ENCODE results near the gene DCAF17.
"Not testable (repeated sequence)": the region's sequence is repeated elsewhere in the genome, so short reads cannot be mapped to it uniquely, and the experiment has no call there.

The DCAF17 gene

DNA sequence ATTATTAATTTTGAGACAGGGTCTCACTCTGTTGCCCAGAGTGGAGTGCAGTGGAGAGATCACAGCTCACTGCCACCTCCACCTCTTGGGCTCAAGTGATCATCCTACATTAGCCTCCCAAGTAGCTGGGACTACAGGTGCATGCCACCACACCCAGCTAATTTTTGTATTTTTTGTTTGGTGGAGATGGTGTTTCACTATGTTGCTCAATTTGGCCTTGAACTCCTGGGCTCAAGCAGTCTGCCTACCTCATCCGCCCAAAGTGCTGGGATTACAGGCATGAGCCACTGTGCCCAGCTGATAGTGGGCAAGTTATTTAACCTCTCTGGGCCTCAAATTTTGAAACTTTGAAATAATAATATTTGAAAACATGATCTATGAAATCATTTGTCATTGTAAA lies 26.5 kb downstream of the DCAF17 start:
- no peak for DNase-seq

DNA sequence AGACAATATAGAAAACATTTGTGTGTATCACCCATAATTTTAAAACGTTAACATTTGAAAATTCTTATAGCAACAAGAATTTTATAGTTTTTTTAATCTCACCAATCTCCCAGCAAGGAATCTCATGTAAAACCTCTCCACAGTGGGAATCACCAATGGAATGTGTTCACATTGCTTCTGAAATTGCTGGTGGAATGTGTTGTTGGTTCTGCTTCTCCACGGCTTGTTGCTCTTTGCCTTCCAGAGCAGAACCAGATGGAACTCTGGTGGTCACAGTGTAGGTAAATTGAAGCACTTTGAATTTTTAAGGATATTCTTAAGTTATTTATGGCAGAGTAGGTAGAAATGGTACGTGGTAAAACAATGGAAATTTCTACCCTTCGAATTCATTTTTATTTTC lies 35.1 kb downstream of the DCAF17 start:
- DNase-seq, result no peak

GRCh38 chr2:171470129-171470528 lies 36.1 kb downstream of the DCAF17 start:
- DNase-seq, result no peak

GRCh38 chr2:171475979-171476378 lies 42.0 kb downstream of the DCAF17 start:
- no peak for DNase-seq

DNA sequence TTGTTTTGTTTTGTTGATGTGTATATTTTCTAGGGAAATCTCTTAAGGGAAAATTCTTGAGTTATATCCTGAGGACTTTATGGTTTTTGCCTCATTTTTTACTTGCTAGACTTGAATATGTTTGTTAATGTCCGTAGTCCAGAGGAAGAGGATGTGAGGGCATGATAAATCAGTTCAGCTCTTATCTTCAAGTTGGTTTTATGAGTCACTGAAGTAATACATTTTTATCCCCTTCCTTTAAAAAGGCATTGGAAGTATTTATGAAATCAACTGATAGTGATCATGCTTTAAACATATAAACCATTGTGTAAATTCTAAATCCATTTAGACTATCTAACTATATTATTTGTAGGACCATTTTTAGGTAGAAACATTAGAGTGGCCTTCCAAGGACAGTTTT lies 44.3 kb downstream of the DCAF17 start:
- no peak for DNase-seq

DNA sequence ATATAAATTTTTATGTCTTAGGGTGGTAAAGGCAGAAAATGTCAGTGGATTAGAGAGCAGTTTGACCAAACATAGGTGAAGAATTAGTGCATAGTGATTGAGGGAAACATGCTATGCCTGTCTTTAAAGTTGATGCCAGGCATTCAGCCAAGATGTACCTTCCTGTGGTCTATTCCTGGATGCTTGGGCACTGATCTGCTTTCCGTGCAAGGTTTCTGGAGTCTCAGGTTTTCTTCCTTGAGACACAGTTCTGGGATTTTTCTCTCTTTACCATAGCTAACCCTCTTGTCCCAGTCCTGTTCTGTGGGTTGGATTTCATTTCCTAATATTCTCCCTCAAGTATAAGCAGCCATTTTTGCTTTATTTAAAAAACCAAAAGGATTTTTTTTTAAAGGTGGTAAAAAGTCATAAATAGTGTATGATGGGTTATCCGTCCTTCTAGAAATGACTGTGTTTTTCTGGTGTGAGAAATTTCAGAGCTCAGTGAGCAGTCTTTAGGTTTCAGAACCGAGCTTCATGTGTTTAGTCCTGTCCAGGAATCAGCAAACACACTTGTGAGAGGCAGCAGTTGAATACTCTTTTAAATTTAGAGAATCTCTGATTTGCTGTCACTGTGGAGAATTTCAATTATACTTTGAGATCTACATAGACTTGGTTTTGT lies 45.3 kb downstream of the DCAF17 start:
- DNase-seq, result no peak

DNA sequence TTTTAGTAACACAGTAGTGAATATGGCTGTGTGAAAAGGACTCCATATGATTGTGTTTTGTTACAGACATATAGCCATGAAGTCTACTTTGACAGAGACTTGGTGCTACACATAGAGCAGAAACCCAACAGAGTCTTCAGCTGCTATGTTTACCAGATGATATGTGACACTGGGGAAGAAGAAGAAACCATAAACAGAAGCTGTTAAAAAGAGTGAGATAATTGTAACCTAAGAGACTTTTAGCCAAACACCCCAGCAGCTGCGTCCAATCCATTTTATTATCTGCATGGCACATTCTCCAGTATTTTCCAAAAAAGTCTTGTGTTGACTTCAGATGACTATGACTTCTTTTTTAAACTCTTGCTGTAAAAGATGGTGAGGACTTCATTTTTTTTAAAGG lies 46.9 kb downstream of the DCAF17 start:
- no peak for DNase-seq

DNA sequence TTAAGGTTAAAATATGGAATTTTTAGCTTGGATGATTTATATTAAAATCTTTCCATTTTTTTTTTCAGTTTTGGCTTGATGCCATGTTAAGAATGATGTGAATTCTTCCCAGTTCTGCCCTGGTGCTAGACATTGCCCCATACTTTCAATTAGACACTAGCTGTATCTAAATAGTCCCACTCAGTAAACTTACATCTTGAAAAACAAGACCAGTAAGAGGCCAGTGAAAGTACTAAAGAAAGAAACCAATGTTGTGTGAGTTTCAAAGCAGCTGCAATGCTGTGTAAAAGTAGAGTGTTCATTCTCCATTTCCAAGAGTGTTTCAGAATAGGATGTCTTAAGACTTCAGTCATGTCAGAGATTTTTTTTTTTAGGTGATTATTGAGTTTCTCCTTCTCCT lies 48.3 kb downstream of the DCAF17 start:
- DNase-seq, result no peak

DNA sequence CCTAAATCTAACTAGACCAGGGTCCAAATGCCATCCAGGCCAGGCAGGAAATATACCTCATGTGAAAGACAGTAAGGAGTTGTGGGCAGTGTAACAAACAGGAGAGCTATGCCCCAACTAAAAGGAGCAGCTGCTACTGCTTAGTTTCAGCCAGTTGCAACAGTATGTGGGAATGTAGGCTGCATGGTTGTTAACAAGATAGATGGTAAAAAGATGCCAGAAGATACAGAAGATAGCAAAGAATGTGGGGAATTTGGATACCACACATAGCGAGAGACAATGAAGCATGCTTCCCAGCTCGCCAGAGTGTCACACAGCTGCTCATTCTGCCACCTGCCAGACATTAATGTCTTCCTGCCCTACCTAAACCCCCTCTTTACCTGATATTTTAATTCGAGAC lies 48.9 kb downstream of the DCAF17 start:
- no peak for DNase-seq

DNA sequence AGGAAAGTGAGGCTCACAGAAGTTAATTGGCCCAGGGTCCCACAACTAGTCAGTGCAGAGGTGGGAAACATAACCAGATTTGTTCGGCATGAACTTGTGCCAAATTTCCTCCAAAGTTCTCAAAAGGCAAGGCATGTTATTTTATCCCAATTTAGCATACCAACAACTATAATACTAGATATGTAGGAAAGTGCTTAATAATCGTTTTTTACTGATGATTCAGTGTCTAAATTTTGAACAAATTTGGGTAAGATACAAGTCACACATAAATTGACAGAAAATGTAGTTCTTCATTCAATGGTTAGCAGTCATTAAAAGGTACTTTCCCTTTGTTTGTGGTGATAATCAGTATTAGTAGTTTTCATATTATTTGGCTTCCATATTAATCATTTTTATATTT lies 49.8 kb downstream of the DCAF17 start:
- no peak for DNase-seq

GRCh38 chr2:171485116-171485515 lies 51.1 kb downstream of the DCAF17 start:
- DNase-seq, result no peak

- no peak for DNase-seq
Measured at GRCh38 chr2:171487201-171487600, 53.2 kb downstream of the DCAF17 start.

- DNase-seq, result no peak
Measured at GRCh38 chr2:171487803-171488259, 53.8 kb downstream of the DCAF17 start.

GRCh38 chr2:171490577-171490976 lies 56.6 kb downstream of the DCAF17 start:
- DNase-seq, result no peak

DNA sequence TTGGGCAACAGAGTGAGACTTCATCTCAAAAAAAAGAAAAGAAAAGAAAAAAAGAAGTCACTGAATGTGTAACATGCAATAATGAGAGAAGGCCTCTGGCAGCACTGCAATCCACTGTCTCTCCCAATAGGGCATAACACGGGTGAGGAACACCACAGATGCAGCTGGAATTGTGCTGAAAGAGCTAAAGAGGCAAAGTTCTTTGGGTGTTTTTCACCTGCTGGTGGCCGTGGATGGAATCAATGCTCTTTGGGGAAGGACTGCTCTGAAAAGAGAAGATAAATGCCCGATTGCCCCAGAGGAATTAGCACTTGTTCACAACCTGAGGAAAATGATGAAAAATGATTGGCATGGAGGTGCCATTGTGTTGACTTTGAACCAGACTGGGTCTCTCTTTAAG lies 57.3 kb downstream of the DCAF17 start:
- DNase-seq, result no peak

DNA sequence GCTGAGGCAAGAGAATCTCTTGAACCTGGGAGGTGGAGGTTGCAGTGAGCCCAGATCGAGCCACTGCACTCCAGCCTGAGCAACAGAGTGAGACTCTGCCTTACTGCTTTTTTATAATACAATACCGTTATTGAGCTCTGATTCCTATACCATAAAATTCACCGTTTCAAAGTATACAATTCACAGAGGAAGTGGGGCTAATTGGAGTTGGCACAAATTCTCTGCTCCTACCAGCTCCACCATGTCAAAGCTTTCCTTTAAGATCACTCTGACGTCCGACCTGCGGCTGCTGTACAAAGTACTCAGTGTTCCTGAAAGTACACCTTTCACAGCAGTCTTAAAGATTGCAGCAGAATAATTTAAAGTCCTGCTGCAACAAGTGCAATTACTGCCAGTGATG lies 58.6 kb downstream of the DCAF17 start:
- DNase-seq, result no peak

DNA sequence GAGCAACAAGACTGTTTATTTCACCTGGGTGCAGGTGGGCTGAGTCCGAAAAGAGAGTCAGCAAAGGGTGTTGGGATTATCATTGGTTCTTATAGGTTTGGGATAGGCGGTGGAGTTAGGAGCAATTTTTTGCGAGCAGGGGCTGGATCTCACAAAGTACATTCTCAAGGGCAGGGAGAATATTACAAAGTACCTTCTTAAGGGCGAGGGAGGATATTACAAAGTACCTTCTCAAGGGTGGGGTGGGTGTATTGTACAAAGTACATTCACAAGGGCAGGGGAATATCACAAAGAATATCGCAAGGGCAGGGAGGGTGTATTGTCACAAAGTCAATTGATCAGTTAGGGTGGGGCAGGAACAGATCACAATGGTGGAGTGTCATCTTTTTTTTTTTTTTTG lies 63.6 kb downstream of the DCAF17 start:
- DNase-seq, result not testable (repeated sequence)

- no peak for DNase-seq
Measured at GRCh38 chr2:171505374-171505773, 71.3 kb downstream of the DCAF17 start.

- DNase-seq, result no peak
Measured at GRCh38 chr2:171509945-171510731, 76.1 kb downstream of the DCAF17 start.

- no peak for DNase-seq
Measured at GRCh38 chr2:171512014-171512413, 78.0 kb downstream of the DCAF17 start.

GRCh38 chr2:171512683-171513195 lies 78.7 kb downstream of the DCAF17 start:
- no peak for DNase-seq

DNA sequence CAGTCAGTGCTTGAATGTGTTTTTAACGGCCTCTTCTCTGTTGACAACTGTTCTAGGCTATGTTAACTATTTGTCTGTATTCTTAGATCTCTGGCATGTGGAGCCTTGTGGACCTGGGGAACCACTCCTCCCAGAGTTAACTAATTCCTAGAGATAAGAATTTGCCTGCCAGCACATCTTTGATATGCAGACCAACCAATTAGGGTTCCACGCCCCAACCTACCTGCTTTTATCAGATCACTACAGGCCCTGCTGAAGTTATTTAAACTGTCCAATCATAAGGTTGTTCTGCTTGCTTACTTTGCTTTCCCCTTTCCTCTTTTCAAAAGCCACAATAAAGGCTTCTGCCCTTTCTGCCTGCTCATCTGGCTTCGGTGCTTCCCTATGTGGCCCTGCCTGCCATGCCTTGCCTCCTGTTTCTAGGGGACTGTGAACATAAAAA lies 79.7 kb downstream of the DCAF17 start:
- no peak for DNase-seq

DNA sequence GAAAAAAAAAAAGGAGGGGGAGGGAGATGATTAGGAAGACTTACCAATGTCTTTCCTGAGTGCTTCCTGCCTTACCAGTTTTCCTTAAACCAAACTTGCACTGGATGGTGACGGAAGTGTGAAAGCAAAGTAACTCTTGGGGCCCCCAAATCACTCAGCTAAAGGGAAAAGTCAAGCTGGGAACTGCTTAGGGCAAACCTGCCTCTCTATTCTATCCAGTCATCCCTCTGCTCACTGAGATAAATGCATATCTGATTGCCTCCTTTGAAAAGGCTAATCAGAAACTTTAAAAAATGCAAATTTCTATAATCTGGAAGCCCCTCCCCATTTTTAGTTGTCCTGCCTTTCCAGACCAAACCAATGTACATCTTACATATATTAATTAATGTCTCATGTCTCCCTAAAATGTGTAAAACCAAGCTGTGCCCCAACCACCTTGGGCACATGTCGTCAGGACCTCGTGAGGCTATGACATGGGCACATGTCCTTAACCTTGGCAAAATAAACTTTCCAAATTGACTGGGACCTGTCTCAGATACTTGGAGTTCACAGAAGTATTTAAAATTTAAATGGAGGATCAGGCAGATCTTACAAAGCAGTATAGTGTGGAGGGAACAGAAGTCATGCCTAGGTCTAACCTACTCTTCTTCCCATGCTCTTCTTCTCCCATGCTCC lies 81.0 kb downstream of the DCAF17 start:
- no peak for DNase-seq
